HG03139 (cell line): Measurements from ENCODE around the gene YBEY.

ENCODE experiments used
- ATAC-seq: cut with Tn5 transposase; IDR thresholded peaks from one replicate; pipeline ENCODE4 v1.9.1; 2021; ENCODE audit not compliant: unreplicated experiment

The YBEY gene

DNA sequence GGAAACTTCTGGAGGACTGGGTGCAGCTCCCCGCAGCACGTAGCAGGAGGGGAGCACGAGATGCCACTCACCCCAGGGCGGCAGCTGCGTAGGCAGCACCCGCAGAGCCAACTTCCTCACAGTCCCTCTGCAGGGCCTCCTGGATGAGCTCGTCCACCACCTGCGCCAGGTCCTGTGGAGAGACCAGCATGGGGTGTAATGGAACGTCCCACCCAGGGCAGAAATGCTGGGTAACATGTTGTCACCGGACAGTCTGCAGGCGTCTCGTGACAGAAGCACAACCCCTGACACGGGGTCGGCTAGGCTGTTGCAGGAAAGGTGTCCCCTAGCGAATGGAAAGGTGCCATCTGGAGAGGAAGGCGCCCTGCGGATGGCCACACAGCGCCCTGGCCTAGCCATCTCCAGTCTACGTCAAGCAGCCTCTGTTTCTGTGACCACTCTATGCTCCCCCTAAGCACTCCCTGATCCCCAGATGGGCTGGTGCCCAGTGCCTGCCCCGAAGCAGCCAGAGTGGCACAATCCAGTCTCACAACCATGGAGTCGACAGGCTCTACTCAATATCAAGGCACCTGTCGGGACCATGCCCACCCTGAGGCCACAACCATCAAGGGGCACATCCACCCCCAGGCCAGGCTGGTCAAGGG, 22.0 kb upstream of the YBEY start:
- ATAC-seq = no peak

- no peak for ATAC-seq
Measured at GRCh38 chr21:46264690-46265144, 21.4 kb upstream of the YBEY start.

DNA sequence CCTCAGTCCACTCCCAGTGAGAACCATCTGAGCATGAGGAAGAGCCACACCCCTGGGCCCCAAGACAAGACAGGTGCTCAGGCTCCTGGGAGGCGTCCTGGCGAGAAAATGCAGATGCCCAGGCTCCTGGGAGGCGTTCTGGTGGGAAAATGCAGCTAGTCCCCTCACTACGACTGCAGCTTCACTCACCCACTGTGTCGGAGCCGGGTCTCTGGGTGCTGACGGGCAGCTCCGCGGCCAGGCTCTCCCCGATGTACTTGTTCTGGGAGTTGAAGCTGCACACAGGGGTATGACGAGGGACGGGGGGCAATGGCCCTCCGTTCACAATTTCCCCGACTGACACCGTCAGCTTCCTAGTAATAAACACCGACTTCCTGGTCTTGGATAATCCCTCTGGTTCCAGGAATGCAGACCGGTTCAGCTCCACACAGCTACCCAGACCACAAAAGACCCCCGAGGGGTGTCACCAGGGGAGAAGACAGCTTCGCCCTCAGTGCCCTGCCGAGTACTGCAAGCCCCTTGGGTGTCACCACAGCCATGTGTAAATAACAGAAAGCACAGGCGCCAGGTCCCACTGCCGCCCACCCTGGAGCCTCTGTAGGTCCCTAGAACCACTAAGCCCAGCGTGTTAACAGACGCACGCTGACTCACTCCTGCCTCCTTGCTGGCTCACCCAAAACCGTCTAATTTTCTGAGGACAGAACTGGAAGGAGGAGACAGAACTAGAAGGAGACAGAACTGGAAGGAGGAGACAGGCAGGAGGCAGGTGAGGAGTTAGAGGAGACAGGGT, 20.2 kb upstream of the YBEY start:
- ATAC-seq = no peak

- no peak for ATAC-seq
Measured at GRCh38 chr21:46266946-46267345, 19.2 kb upstream of the YBEY start.

- no peak for ATAC-seq
Measured at GRCh38 chr21:46268371-46268770, 17.8 kb upstream of the YBEY start.

DNA sequence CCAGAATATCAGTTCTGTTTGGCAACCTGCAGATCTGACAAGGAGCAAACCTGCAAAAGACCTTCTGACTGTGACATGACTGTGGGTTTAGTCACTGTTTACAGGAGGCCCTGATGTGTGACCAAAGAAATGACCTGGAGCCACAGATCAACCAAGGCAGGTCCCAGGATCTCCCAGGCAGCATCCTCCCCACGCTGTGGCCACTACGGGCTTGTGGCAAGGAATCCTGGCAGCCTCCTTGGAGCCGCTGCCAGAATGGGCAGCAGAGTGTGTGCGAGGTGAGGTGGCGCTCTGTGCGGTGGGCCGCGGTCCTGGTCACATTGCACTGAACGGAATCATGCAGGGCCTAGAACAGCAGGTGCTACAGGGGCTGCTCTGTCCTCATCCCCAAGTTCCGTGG, 16.7 kb upstream of the YBEY start:
- no peak for ATAC-seq

- ATAC-seq = no peak
Measured at GRCh38 chr21:46273341-46273740, 12.8 kb upstream of the YBEY start.

DNA sequence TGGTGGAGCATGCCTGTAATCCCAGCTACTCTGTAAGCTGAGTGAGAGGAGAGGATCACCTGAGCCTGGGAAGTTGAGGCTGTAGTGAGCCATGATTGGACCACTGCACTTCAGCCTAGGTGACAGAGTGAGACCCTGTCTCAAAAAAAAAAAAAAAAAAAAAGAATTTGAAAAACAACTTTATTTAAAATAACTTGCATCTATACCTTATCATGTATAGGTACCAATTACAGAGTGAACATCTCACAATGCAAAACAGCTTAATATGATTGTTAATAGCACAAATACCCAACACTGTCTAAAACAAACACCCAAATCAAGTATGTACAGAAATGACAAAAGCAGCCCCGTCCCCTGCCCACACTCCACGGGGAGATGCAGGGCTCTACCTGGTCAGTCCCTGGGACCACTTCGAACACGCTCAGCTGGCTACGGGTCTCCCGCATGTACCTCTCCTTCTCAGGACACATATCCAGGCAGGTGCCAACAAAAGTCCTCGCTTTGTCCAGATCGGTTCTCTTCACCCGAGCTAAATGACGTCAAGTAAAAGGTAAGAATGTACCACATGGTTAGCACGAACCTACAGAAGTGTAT, 11.2 kb upstream of the YBEY start:
- ATAC-seq = no peak

- ATAC-seq = no peak
Measured at GRCh38 chr21:46284077-46284644, 2.0 kb upstream of the YBEY start.

- no peak for ATAC-seq
Measured at GRCh38 chr21:46284733-46285132, 1.4 kb upstream of the YBEY start.

GRCh38 chr21:46285206-46285661, 908 bp upstream of the YBEY start, which contains the start of gene MCM3AP:
TSS of gene MCM3AP (minus strand) at chr21:46285611. CDS start at chr21:46285286, 325 bp downstream.
- no peak for ATAC-seq

- ATAC-seq = no peak
Measured at GRCh38 chr21:46286648-46287002, 483 bp downstream of the YBEY start.

- ATAC-seq = no peak
Measured at GRCh38 chr21:46287541-46287940, 1.4 kb downstream of the YBEY start.

GRCh38 chr21:46289655-46290179, 3.6 kb downstream of the YBEY start:
- ATAC-seq = no peak

GRCh38 chr21:46291561-46291960, 5.4 kb downstream of the YBEY start:
- no peak for ATAC-seq

DNA sequence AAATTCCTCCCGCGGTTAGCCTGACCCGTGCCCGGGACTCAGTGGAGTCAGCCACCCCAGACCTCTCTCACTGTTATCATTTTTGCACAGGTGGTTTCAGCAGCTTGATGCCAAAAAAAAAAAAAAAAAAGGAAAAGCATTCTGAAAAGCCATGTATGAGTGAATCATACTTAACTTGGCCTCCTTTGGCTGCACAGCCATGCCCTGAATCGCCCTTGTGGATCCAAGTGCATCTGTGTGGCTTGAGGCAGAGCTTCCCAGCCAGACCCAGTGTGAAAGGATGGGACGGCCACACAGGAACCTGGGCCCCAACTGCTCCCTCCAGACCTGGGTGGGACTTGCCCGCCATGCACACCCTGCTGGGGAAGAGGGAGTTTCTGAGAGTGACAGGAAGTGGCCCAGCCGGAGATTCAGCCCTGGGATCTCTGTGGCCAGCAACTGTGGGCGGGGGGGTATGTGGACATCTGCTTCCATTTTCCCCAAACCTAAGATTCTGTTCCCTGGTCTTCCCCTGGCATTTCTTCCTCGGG, 8.6 kb downstream of the YBEY start:
- no peak for ATAC-seq

DNA sequence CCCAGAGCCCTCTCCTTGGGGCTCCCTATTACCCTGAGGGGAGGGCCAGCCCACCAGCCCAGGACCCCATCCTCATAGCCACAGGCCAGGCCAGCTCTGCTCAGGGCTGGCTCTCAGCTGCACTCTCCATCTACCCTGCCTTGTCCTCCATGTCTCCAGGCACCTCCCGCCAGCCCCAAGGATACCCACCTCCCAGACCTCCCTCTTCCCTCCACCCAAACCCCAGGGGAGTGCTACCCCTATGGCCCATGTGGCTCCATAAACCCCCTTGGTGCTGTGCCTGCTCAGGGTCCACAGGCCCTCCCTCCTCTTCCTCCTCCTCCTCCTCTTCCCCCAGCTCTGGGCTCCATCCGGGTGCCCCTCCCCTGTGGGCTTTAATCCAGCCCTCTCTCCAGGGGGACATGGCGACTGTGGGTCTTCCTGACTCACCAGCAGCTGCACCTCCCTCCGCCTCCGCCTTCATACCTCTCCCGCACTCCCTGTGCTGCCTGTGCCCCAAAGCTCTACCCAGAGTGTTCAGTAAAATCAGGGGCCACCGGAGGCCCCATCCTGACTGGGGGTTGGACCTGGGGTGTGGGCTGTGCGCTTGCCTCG, 9.1 kb downstream of the YBEY start:
- no peak for ATAC-seq

GRCh38 chr21:46295996-46296752, 10.0 kb downstream of the YBEY start:
- no peak for ATAC-seq

DNA sequence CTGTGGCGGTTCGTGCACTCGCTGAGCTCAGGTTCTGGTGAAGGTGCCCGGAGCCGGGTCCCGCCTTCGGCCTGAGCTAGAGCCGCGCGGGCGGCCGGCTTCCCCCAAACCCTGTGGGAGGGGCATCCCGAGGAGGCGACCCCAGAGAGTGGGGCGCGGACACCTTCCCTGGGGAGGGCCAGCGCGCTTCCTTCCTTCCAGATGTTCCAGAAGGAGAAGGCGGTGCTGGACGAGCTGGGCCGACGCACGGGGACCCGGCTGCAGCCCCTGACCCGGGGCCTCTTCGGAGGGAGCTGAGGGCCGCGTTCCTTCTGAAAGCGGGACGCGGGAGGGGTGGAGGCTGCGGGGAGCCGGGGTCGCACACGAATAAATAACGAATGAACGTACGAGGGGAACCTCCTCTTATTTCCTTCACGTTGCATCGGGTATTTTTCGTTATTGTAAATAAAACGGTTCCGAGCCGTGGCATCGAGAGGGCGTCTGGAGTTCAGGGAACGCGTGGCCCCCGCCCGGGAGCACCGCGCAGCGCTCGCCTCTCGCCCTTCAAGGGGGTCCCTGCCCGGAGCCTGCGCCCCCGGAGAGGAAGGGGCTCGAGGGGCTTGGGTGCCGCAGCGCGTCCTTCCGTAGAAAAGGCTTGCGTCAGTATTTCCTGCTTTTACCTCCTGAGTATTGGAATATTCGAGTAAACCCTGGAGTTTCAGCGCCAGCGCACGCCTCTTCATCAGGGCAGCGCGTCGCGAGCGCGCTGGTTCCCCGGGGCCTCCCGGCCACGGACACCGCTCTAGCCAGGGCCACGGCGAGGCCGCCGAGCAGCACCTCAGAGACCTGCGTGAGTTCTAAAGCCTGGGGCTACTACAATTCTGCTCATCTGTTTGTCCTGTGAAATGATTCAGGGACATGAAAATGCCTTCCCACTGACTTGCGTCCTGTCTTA, 11.5 kb downstream of the YBEY start:
- ATAC-seq = no peak
